Measurements from ENCODE around the gene BCL2L12.

DNA sequence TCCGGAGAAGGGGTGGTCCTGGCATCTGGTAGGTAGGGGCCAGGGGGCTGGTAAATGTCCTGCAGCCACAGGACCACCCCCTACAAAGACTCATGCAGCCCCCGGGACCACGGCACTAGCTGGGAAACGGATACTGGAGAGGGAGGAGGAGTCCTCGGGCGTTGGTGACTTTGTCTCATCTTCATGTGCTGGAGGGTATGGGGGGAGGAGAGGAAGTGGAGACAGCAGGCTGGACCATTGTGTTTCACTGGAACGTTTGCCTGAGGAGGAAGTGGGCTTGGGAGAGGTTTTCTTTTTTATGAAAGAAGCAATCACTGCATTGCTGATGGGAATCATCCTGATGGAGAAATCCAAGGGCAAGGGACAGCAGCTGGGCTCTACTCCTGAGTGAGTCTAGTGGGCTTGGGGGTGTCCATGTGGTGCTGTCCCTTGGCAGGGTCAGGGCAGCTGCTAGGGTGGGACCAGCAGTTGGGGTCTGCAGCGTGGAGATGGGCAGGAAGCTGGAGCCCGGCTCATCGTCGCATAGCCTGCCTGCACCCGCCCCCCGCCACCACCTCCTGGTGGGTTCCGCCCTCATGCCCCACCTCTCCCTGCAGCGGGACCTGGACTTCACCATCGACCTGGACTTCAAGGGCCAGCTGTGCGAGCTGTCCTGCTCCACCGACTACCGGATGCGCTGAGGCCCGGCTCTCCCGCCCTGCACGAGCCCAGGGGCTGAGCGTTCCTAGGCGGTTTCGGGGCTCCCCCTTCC is 22.0 kb downstream of the BCL2L12 start:
- TF ChIP-seq POLR2A (IDR thresholded peaks at IDR 0.05) = no peak
- TF ChIP-seq, protein P1, sequence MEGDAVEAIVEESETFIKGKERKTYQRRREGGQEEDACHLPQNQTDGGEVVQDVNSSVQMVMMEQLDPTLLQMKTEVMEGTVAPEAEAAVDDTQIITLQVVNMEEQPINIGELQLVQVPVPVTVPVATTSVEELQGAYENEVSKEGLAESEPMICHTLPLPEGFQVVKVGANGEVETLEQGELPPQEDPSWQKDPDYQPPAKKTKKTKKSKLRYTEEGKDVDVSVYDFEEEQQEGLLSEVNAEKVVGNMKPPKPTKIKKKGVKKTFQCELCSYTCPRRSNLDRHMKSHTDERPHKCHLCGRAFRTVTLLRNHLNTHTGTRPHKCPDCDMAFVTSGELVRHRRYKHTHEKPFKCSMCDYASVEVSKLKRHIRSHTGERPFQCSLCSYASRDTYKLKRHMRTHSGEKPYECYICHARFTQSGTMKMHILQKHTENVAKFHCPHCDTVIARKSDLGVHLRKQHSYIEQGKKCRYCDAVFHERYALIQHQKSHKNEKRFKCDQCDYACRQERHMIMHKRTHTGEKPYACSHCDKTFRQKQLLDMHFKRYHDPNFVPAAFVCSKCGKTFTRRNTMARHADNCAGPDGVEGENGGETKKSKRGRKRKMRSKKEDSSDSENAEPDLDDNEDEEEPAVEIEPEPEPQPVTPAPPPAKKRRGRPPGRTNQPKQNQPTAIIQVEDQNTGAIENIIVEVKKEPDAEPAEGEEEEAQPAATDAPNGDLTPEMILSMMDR (IDR thresholded peaks at IDR 0.05) = no peak

Measured in esophagus squamous epithelium (tissue), 4 donors.